SW480 (cell line): ENCODE results near the gene PGF.
"Not testable (repeated sequence)": the region's sequence is repeated elsewhere in the genome, so short reads cannot be mapped to it uniquely, and the experiment has no call there.

Source experiments
- DNase-seq: peaks from one replicate; pipeline ENCODE4 v3.0.0-alpha.2; 2016; ENCODE audit warnings: low spot score

The PGF gene

GRCh38 chr14:74955229-74956026, at the start of gene PGF:
PGF (minus strand) TSS chr14:74955597; CDS start chr14:74955242, 355 bp downstream.
- peak; percentile 60 for DNase-seq

GRCh38 chr14:75003250-75004027, 48.0 kb upstream of the PGF start:
- no peak for DNase-seq

GRCh38 chr14:75002392-75003249, 47.2 kb upstream of the PGF start, which contains the start of gene EIF2B2:
EIF2B2 (plus strand) TSS chr14:75002921; CDS start chr14:75002991, 70 bp downstream.
- DNase-seq: peak; percentile 96

DNA sequence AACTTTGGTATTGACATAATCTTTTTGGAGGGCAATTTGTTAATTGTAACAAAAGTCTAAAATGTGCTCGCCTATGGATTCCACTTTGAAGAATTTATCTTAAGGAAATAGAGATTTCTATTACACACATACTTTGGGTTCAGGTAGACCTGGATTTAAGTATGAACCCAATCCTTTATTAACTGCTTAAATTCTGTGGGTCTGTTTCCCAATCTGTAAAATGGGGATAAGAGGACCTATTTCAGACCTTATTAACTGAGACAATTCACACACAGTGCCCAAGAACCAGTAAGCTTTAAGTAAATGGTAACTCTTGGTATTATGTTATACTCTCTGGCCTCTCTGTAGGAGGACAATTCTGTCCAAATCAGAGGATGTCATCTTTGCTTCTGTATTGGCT, 46.5 kb upstream of the PGF start:
- no peak for DNase-seq

GRCh38 chr14:75001261-75001660, 45.9 kb upstream of the PGF start:
- no peak for DNase-seq

GRCh38 chr14:74995781-74996180, 40.4 kb upstream of the PGF start:
- not testable (repeated sequence) for DNase-seq

- DNase-seq: not testable (repeated sequence)
Measured at GRCh38 chr14:74994182-74994581, 38.8 kb upstream of the PGF start.

- DNase-seq: no peak
Measured at GRCh38 chr14:74988993-74989392, 33.6 kb upstream of the PGF start.

GRCh38 chr14:74988131-74988530, 32.7 kb upstream of the PGF start:
- peak; percentile 61 for DNase-seq

GRCh38 chr14:74985806-74986205, 30.4 kb upstream of the PGF start:
- DNase-seq: no peak

- DNase-seq: no peak
Measured at GRCh38 chr14:74985028-74985310, 29.6 kb upstream of the PGF start.

DNA sequence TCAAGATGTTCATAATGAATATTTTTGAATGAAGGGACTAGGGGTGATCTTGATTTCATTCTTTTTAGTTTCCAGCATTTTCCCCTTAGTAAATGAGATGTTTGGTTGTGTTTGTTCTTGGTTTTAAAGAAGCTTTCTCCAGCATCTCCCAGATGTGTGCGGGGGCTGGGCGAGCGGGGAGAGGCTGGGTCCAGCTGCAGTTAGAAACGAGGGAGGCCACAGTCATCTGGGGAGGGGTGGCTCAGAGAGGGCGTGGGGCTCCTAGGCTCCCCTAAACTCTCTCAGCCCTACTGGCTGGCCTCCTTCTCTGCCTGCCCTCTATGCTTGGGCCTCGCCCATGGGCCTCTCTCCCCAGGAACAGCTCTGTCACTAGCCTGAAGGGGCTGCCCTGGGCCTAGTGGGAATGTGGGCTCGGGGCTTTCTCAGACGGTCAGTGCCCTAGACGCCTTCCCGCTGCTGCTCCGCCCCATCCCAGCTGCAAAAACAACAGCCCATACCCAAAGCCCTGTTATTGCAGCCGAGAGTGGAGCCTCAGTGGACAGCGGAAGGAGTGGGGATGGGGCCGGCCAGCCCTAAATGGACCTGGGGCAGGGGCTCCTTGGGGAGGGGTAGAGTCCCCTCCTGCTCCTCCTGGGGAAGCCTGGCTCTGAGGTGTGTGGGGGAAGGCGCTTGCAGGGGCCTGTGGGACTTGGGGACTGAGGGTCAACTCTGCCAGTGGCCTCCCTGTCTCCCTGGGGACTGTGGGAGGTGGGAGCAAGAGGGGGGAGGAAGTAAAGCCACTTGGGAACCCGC, 29.0 kb upstream of the PGF start:
- DNase-seq: no peak

DNA sequence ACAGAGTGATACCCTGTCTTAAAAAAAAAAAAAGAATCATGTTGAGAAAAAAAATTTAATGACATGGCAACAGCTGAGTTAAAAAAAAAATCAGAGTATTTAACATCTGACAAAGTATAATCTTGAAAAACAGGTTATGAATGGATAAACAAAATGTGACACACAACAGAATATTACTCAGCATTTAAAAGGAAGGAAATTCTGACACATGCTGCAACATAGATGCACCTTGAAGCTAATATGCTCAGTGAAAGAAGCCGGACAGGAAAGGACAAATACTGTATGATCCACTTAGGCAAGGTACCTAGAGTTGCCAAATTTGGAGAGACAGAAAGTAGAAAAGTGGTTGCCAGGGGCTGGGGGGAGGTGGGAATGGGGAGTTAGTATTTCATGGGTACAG, 27.9 kb upstream of the PGF start:
- DNase-seq: no peak

DNA sequence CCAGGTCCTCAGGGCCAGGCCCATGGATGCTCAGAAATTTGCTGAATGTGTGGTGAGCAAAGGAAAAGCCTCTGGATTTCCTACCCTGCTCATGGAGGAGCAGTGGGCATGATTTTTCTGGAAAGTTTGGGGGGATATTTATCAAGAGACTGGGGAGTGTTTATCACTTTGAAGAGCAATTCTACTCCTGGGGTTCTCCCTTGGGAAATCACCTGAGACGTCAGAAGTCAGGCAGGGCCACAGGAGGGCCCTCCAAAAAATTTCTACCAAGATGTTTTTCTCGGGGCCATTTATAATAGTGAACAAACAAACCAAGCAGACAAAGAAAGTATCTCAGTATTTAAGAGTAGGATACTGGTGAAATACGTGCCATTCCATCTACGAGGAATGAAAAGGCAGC, 27.3 kb upstream of the PGF start:
- DNase-seq: no peak

DNA sequence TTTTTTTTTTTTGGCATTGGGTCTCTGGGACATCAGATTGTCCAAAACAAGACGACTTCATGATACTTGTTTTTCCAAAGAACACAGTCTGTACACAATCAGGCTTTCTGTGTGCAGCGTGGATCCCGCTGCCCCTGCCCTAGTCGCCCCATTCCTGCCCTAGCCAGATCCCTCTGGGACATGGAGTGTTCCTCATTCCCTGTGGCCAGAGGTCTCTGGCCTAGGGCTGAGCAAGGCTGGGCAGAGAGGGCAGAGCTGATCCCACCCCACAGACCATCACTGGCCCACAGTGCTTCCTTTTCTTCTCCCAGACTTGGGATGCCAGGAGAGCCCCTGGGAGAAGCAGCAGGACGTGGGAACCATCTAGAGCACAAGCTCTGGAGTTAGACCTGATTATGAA, 26.4 kb upstream of the PGF start:
- no peak for DNase-seq

DNA sequence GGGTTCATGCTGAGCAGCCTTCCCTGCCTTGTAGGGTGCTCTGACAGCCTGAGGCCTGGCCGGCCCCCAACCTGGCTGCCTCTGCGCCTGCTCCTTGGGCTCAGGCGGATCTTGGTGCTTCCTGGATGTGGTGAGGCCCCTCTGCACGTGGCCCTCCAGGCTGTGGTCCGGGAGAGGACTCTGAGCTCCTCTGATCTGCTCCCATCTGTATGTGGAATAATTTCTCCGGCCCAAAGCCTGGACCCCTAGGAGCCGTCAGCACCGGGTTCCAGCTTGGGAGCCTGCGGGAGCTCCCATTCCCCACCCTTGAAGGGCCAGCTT, 26.0 kb upstream of the PGF start:
- DNase-seq: no peak

DNA sequence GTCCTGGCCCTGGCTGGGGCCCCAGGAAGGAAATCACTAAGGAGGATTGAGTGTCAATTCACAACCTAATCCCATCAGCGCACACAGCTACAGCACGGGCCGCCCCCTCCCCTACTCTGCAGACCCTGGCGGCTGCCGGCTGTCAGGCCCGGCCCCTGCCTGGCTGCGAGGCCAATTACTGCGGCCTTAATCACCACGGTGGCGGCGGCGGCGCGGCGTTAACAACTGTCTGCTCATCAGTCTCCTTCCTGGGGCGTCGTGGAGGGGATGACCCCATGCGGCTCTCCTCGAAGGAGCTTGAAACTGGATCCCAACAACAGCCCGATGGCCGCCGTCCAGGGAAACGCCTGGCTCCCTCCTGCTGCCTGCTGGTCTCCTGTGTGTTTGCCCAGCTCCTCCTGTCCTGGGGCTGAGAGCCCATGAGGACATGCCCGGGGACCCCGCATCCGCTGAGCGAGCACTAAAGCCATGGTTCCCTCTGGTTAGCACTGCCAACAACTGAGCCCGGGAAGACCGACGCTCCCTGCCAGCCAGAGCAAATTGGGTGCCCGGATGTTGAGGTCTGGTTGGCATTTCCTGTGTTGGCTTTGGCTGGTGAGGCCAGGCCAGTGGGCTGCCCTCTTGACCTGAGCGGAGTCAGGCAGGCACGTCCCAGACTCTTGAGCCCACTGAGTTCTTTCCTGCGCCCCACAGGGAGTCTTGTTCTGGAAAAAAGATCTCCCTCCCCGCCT, 25.5 kb upstream of the PGF start:
- DNase-seq: no peak

DNA sequence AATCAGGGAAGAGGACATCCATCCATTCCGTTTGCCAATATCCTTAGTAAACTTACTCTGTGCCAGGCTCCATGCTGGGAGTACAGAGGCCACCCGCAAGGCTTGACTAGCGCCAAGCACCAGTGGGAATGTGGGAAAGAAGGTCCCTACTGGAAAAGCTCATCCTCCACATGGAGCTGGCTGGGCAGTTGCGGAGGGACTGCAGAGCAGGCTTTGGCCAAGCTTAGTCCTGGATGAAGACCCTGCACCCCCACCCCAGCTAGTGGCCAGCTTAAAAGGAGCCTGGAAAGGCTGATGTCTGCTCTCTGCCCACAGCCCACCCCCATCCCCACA, 25.0 kb upstream of the PGF start:
- no peak for DNase-seq

- DNase-seq: no peak
Measured at GRCh38 chr14:74979442-74980397, 24.3 kb upstream of the PGF start.

DNA sequence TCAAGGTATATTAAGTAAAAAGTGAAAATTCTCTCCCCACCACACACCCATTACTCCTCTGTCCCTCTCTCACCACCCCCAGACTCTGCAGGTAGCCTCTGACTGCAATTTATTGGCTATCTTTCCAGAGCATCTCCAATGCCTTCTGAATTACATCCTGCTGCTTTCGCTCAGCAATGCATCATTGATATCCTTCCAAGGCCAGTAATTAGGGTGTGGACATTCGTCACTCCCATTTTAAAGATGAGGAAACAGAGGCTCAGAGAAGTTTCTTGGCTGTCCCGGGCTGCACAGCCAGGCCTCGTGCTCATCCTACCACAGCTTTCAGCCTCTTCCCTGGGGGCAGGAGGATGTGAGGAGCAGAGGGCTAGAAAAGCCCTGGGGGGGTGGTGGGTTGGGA, 23.6 kb upstream of the PGF start:
- no peak for DNase-seq
